Measurements from ENCODE around the gene MAD1L1.

DNA sequence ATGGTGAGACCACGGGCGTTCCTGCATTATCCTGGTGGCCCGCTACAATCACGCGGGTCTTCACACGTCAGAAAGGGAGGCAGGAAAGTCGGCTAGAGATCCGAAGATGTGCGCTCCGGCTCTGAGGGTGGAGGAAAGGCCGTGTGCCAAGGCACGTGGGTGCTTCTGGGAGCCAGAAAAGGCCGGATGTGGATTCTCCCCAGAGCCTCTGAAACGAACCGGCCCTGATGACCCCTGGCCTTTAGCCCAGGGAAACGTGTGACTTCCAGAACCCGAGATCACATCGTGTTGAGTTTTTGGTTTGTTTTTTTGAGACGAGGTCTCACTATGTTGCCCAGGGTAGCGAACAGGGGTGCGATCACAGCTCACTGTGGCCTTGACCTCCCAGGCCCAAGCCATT lies 318.4 kb downstream of the MAD1L1 start:
- no peak for TF ChIP-seq CTCF (conservative IDR thresholded peaks at IDR 0.05)
- TF ChIP-seq ZFX (IDR thresholded peaks at IDR 0.05) = no peak

Measured in C4-2B (cell line).